ENCODE measurements around the gene ELOVL6. TPM values are rescaled to one million over a fixed set of nuclear protein-coding genes. Genes with fewer than 3 reads are reported as not detected.
"Not testable (repeated sequence)": the region's sequence is repeated elsewhere in the genome, so short reads cannot be mapped to it uniquely, and the experiment has no call there.

The ELOVL6 gene
- total RNA-seq, 2 donors from 2014 or later: 15.8 to 21.3 TPM

DNA sequence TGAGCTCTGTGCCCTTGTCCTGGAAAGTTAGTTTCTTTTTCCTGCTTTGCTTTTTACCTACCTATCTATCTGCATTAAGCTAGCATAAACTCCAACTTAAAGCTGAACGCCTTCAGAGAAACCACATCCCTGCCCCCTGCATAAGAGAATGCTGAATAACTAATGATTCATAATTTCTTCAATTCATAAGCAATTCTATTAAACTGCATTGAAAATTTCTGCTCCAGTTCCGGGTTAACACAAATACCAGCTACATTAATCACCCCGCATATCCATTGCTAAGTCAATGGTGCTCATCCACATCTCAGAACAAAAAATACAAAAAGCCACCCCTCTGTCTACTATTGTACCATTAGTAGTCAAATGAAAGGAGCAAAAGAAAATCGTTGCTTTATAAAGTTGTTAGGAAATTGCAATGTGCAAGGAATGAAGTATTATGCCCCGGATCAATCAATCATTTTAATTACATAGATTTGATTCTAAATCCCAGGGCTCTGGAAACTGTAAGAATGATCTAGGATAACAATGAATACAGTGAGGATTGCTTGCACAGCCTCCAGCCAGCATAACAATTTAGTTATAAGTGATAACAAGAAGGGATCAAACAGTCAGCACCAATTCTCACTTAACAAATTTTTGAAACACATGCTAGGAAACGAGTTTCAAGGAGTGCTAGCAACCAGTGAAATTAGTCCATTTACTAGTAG lies 106.8 kb downstream of the ELOVL6 start:
- H3K4me3 Mint-ChIP-seq: peak overlapping the region in 1 of 2 donors; percentile 42
- H3K36me3 Mint-ChIP-seq (ENCODE audit: insufficient read depth in 2 of 2): peaks cover 4% of the 10 kb centered on the region in 2 donors
- ATAC-seq (replicated peaks in 1 of 2) (no peak), DNase-seq (no peak)
- H3K27me3 Mint-ChIP-seq (ENCODE audit: low read depth): no peaks in the 10 kb centered on the region
- H3K9me3 Mint-ChIP-seq: no peaks in the 10 kb centered on the region
- no peak overlapping the region for H3K27ac Mint-ChIP-seq
- H3K4me1 Mint-ChIP-seq (ENCODE audit: low read depth): peaks cover 52% of the 10 kb centered on the region

- H3K27ac Mint-ChIP-seq: peak overlapping the region; percentile 98
- peaks cover 73% of the 10 kb centered on the region for H3K4me1 Mint-ChIP-seq (ENCODE audit: low read depth)
- no peaks in the 10 kb centered on the region for H3K9me3 Mint-ChIP-seq
- ATAC-seq (replicated peaks in 1 of 2): peak; percentile 98
- peaks cover 4% of the 10 kb centered on the region in 2 donors for H3K36me3 Mint-ChIP-seq (ENCODE audit: insufficient read depth in 2 of 2)
- DNase-seq: peak; percentile 54 to 68
- H3K4me3 Mint-ChIP-seq: peak overlapping the region; percentile 78 to 80
- H3K27me3 Mint-ChIP-seq (ENCODE audit: low read depth): no peaks in the 10 kb centered on the region
Observed at GRCh38 chr4:110088670-110089069, 109.7 kb downstream of the ELOVL6 start.

- ATAC-seq (replicated peaks in 1 of 2) (peak; percentile 8 to 25), DNase-seq (no peak)
- Mint-ChIP-seq H3K4me3 (peak overlapping the region; percentile 5 to 68), H3K9me3 (no peaks in the 10 kb centered on the region), H3K27me3 (ENCODE audit: low read depth) (no peaks in the 10 kb centered on the region), H3K27ac (peak overlapping the region; percentile 98), H3K4me1 (ENCODE audit: low read depth) (peaks cover 73% of the 10 kb centered on the region), H3K36me3 (ENCODE audit: insufficient read depth in 2 of 2) (peaks cover 4% of the 10 kb centered on the region in 2 donors)
Observed at GRCh38 chr4:110087070-110087708, 111.2 kb downstream of the ELOVL6 start.

DNA sequence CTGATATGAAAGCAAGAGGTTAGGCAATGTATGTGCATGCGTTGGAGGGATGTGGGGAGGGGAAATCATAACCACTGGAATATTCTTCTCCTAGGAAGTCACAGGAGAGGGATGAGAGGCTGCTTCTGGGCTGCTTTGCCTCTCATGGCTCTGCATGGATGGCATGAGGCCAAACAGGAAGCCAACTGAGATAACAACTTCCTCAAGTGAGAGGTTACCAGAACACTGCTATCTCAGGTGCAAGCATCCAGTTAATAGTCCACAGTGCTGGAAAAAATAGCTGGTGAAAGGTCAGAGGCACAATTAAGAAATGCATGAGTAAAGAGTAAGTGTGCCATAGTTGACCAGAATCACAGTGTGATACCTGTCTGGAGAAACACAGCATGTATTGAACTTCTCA lies 113.3 kb downstream of the ELOVL6 start:
- no peak overlapping the region for H3K4me3 Mint-ChIP-seq
- peaks cover 56% of the 10 kb centered on the region for H3K4me1 Mint-ChIP-seq (ENCODE audit: low read depth)
- no peaks in the 10 kb centered on the region for H3K27me3 Mint-ChIP-seq (ENCODE audit: low read depth)
- no peaks in the 10 kb centered on the region for H3K9me3 Mint-ChIP-seq
- H3K27ac Mint-ChIP-seq: peak overlapping the region; percentile 5
- H3K36me3 Mint-ChIP-seq (ENCODE audit: insufficient read depth in 2 of 2): peaks cover 3 to 5% of the 10 kb centered on the region in 2 donors
- no peak for DNase-seq
- ATAC-seq (replicated peaks in 1 of 2): no peak

- DNase-seq (no peak), ATAC-seq (replicated peaks in 1 of 2) (no peak)
- no peaks in the 10 kb centered on the region for H3K9me3 Mint-ChIP-seq
- H3K27ac Mint-ChIP-seq: no peak overlapping the region
- no peak overlapping the region for H3K4me3 Mint-ChIP-seq
- peaks cover under 1 to 4% of the 10 kb centered on the region in 2 donors for H3K36me3 Mint-ChIP-seq (ENCODE audit: insufficient read depth in 2 of 2)
- no peaks in the 10 kb centered on the region for H3K27me3 Mint-ChIP-seq (ENCODE audit: low read depth)
- peaks cover 46% of the 10 kb centered on the region for H3K4me1 Mint-ChIP-seq (ENCODE audit: low read depth)
Observed at GRCh38 chr4:110084154-110084553, 114.3 kb downstream of the ELOVL6 start.

DNA sequence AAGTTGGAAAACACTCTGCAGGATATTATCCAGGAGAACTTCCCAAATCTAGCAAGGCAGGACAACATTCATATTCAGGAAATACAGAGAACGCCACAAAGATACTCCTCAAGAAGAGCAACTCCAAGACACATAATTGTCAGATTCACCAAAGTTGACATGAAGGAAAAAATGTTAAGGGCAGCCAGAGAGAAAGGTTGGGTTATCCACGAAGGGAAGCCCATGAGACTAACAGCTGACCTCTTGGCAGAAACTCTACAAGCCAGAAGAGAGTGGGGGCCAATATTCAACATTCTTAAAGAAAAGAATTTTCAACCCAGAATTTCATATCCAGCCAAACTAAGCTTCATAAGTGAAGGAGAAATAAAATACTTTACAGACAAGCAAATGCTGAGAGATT lies 120.3 kb downstream of the ELOVL6 start:
- not testable (repeated sequence) for H3K27ac Mint-ChIP-seq; H3K4me3 Mint-ChIP-seq; DNase-seq; H3K4me1 Mint-ChIP-seq (ENCODE audit: low read depth); ATAC-seq (replicated peaks in 1 of 2); H3K36me3 Mint-ChIP-seq (ENCODE audit: insufficient read depth in 2 of 2); H3K27me3 Mint-ChIP-seq (ENCODE audit: low read depth); H3K9me3 Mint-ChIP-seq

- H3K36me3 Mint-ChIP-seq (ENCODE audit: insufficient read depth in 2 of 2); H3K9me3 Mint-ChIP-seq; H3K4me1 Mint-ChIP-seq (ENCODE audit: low read depth); ATAC-seq (replicated peaks in 1 of 2); H3K4me3 Mint-ChIP-seq; DNase-seq; H3K27ac Mint-ChIP-seq; H3K27me3 Mint-ChIP-seq (ENCODE audit: low read depth): not testable (repeated sequence)
Observed at GRCh38 chr4:110076828-110077227, 121.6 kb downstream of the ELOVL6 start.

DNA sequence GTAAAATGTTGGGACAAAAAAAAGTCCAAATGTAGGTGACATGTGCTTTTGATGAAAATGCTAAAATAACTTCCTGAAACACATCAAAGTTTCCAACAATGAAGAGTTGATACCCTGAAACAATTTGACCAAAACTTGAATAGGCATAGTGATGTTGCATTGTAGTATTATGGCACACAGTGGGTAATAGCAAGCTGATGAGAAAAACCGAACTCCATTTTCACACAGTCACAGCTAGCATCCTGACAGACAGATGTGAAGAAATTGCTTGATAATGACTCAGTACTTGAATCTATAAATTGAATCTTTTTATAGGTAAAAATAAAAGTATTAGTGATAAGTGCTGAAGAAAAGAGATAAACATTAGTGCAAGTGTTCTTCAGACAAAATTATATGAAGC lies 122.5 kb downstream of the ELOVL6 start:
- Mint-ChIP-seq H3K4me1 (ENCODE audit: low read depth) (peaks cover 9% of the 10 kb centered on the region), H3K9me3 (no peaks in the 10 kb centered on the region), H3K36me3 (ENCODE audit: insufficient read depth in 2 of 2) (peaks cover 1% of the 10 kb centered on the region in 2 donors), H3K27me3 (ENCODE audit: low read depth) (no peaks in the 10 kb centered on the region), H3K27ac (no peak overlapping the region), H3K4me3 (no peak overlapping the region)
- DNase-seq (no peak), ATAC-seq (replicated peaks in 1 of 2) (no peak)

GRCh38 chr4:110075083-110075738 lies 123.2 kb downstream of the ELOVL6 start:
- no peak overlapping the region for H3K4me3 Mint-ChIP-seq
- ATAC-seq (replicated peaks in 1 of 2) (peak; percentile 52 to 69), DNase-seq (no peak)
- peaks cover 0 to 1% of the 10 kb centered on the region in 2 donors for H3K36me3 Mint-ChIP-seq (ENCODE audit: insufficient read depth in 2 of 2)
- H3K9me3 Mint-ChIP-seq: no peaks in the 10 kb centered on the region
- H3K4me1 Mint-ChIP-seq (ENCODE audit: low read depth): peaks cover 9% of the 10 kb centered on the region
- no peaks in the 10 kb centered on the region for H3K27me3 Mint-ChIP-seq (ENCODE audit: low read depth)
- H3K27ac Mint-ChIP-seq: no peak overlapping the region

DNA sequence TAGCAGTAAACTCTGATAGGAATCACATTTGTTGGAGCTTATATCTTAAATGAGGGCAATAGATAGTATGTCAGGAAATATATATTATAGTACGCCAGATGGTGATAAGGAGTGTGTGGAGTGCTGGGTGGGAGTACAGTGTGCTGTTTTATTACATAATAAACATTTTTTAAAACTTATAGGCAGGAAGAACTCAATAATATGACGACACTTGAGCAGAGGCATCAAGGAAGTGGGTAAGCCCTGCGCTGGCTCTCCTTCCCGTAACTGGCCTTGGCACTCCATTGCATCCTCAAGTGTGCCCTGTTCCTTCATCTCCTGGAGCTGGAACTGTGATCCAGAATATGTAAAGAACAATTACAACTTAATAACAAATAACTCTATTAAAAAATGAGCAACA lies 123.8 kb downstream of the ELOVL6 start:
- no peak for DNase-seq
- no peaks in the 10 kb centered on the region for H3K27me3 Mint-ChIP-seq (ENCODE audit: low read depth)
- peaks cover 9% of the 10 kb centered on the region for H3K4me1 Mint-ChIP-seq (ENCODE audit: low read depth)
- ATAC-seq (replicated peaks in 1 of 2): no peak
- H3K9me3 Mint-ChIP-seq: no peaks in the 10 kb centered on the region
- H3K4me3 Mint-ChIP-seq: no peak overlapping the region
- H3K36me3 Mint-ChIP-seq (ENCODE audit: insufficient read depth in 2 of 2): peaks cover 0 to 1% of the 10 kb centered on the region in 2 donors
- no peak overlapping the region for H3K27ac Mint-ChIP-seq

- Mint-ChIP-seq H3K27me3 (ENCODE audit: low read depth) (no peaks in the 10 kb centered on the region), H3K36me3 (ENCODE audit: insufficient read depth in 2 of 2) (no peaks in the 10 kb centered on the region), H3K4me1 (ENCODE audit: low read depth) (peaks cover 9% of the 10 kb centered on the region), H3K27ac (no peak overlapping the region), H3K4me3 (no peak overlapping the region), H3K9me3 (no peaks in the 10 kb centered on the region)
- DNase-seq (no peak), ATAC-seq (replicated peaks in 1 of 2) (no peak)
Observed at GRCh38 chr4:110073053-110073845, 125.2 kb downstream of the ELOVL6 start.

- Mint-ChIP-seq H3K9me3 (no peaks in the 10 kb centered on the region), H3K27me3 (ENCODE audit: low read depth) (no peaks in the 10 kb centered on the region), H3K4me1 (ENCODE audit: low read depth) (peaks cover 9% of the 10 kb centered on the region), H3K4me3 (no peak overlapping the region), H3K36me3 (ENCODE audit: insufficient read depth in 2 of 2) (no peaks in the 10 kb centered on the region), H3K27ac (no peak overlapping the region)
- DNase-seq: no peak
- no peak for ATAC-seq (replicated peaks in 1 of 2)
Observed at GRCh38 chr4:110071466-110071865, 126.9 kb downstream of the ELOVL6 start.

GRCh38 chr4:110068248-110068647 lies 130.2 kb downstream of the ELOVL6 start:
- Mint-ChIP-seq H3K4me1 (ENCODE audit: low read depth) (no peaks in the 10 kb centered on the region), H3K36me3 (ENCODE audit: insufficient read depth in 2 of 2) (no peaks in the 10 kb centered on the region)
- DNase-seq: no peak

More at GRCh38 chr4:110068248-110068647, 130.2 kb downstream of the ELOVL6 start:
- Mint-ChIP-seq H3K4me3 (no peak overlapping the region), H3K27me3 (ENCODE audit: low read depth) (no peaks in the 10 kb centered on the region), H3K9me3 (no peaks in the 10 kb centered on the region), H3K27ac (no peak overlapping the region)
- ATAC-seq (replicated peaks in 1 of 2): no peak

Measured in activated T-cell treated with anti-CD3 and anti-CD28 coated beads, Interleukin-2, amount 50 U/mL, for 72 hours (primary cell).